Measurements from ENCODE around the gene BCL6B.

BCL6B gene

GRCh38 chr17:7060165-7060891, 37.5 kb downstream of the BCL6B start:
- no peak for DNase-seq (ENCODE audit: low read depth)

DNA sequence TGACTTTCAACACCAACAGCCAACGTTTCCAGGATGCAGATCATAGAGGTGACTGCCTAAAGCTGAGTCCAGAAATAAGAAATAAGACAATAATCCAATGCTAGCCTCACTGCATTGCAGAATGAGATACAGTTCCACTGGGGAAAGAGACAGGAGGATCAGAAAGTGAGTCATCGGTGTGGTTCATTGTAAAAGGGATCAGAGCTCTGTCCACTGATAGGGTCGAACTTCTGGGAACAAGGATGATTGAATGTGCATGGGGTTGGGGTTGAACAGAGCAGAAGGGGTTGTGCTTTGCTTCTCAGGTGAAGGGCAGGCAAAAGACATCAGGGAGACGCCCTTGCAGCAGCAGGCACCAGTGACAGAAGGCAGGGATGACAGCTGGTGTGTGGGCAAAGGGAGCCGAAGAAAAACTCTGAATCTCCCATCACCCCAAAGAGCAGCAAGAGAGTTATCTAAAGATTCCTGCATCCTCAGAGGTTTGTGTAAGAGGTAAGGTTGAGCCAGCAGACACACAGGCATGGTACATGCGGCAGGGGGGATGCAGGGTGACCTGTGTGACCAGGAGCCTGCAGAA, 40.8 kb downstream of the BCL6B start:
- DNase-seq (ENCODE audit: low read depth) = no peak

DNA sequence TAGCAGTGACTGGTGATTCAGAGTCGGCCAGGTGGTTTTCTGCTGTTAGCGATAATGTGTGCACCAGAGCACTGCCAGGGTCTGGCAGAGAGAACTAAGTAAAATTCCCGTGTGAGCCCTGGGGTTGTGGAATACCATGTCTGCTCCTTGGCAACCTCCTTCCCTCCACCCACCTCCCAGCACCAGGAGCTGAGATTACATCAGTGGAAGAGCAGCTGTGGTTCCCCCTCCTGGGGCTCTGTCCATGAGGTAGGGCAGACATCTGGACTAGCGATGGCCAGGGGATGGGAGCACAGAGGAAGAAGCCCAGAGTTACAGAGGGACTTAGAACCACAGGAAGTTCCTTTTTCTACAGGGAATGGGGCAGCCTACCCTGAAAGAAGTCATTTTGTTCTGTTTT, 41.4 kb downstream of the BCL6B start:
- no peak for DNase-seq (ENCODE audit: low read depth)

DNA sequence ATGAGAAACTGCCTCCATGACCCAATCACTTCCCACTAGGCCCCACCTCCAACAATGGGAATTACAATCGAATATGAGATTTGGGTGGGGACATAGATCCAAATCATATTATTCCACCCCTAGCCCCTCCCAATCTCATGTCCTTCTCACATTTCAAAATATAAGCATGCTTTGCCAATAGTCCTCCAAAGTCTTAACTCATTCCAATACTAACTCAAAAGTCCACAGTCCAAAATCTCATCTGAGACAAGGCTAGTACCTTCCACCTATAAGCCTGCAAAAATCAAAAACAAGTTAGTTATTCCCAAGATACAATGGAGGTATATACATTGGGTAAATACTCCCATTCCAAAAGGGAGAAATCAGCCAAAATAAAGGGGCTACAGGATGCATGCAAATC, 44.3 kb downstream of the BCL6B start:
- DNase-seq (ENCODE audit: low read depth) = no peak

GRCh38 chr17:7068268-7068667, 45.4 kb downstream of the BCL6B start:
- DNase-seq (ENCODE audit: low read depth) = no peak

DNA sequence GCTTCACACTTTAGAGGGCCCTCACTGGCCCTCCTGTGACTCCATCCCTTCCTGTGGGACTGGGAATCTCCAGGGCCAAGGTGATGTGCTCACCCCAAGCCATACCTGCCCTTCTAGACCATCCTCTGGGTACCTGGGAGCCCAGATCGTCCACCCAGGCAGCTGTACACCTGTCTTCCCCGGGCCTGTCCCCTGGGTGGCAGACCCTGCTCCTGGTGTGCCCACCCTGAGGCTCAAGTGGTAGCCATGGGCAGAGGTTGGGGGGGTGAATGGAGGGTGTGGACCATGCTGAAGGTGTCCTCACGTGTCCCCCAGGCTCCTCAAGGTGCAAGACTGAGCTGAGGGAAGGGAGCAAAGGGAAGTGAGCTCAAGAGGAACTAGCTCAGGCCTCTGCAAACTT, 47.9 kb downstream of the BCL6B start:
- no peak for DNase-seq (ENCODE audit: low read depth)

GRCh38 chr17:7072406-7072805, 49.6 kb downstream of the BCL6B start:
- DNase-seq (ENCODE audit: low read depth) = no peak

GRCh38 chr17:7074931-7075330, 52.1 kb downstream of the BCL6B start:
- no peak for DNase-seq (ENCODE audit: low read depth)

- DNase-seq (ENCODE audit: low read depth) = no peak
These were observed 55.2 kb downstream of the BCL6B start for GRCh38 chr17:7077911-7078546.

DNA sequence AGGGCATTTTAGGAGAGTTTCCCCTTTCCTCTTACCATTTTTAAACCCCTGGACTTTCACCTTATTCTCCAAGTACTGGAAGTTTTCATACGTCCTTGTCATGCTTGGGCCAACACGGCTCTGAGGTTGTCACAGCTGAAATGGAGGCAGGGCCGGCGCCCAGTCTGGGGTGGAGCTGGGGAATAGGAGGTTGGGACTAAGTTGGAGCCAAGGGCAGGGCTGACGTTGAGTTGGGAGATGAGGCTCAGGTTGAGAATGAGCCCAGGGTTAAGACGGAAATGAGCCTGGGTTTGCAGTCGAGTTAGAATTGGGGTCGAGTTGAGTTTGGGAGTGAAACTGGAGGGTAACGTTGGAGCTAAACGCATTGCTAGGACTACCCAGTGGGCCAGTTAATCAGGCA, 55.9 kb downstream of the BCL6B start:
- DNase-seq (ENCODE audit: low read depth) = no peak
